GM21786 (cell line): Measurements from ENCODE around the gene KLHL10.
"Not testable (repeated sequence)": the region's sequence is repeated elsewhere in the genome, so short reads cannot be mapped to it uniquely, and the experiment has no call there.

ENCODE experiments used
- ATAC-seq: cut with Tn5 transposase; IDR thresholded peaks from one replicate; pipeline ENCODE4 v1.9.1; 2021; ENCODE audit not compliant: unreplicated experiment

KLHL10 gene

DNA sequence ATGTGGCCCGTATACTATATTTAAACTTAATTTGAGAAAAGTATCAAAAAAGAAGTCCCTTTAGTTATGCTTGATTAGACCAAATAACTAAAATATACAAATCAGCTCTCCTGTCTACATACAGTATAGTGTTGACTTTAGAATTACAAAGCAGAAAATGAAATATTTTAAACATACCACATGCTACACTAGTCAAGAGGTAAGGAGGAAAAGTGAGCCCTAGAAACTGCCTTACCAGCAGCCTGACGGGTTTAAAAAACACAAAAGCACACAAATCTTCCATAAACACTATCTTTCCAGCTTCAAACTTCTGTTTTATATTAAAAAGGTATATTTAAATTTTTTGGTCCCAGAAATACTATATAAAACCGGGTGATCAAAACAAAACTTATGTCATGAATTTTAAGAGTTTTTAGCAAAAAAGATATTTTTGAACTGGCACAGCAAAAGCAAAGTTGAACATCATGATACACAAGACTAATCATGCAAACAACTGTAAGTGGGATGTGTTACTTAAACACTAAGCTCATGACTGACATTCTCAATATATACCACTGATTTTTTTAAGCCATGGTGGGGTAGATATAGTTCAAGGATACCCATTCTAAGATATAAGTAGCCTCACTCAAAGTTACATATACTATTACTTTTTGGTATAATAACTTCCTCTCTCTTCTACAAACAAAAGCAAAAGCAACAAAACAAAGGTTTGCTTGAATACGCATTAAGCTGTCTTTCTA, 11.8 kb downstream of the KLHL10 start:
- ATAC-seq, result no peak

DNA sequence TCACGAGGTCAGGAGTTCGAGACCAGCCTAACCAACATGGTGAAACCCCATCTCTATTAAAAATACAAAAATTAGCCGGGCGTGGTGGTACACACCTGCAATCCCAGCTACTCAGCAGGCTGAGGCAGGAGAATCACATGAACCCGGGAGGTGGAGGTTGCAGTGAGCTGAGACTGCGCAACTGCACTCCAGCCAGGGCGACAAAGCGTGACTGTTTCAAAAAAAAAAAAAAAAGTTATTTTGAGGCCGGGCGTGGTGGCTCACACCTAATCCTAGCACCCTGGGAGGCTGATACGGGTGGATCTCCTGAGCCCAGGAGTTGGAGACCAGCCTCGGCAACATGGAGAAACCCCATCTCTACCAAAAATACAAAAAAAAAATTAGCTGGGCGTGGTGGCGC, 13.8 kb downstream of the KLHL10 start:
- ATAC-seq, result not testable (repeated sequence)

DNA sequence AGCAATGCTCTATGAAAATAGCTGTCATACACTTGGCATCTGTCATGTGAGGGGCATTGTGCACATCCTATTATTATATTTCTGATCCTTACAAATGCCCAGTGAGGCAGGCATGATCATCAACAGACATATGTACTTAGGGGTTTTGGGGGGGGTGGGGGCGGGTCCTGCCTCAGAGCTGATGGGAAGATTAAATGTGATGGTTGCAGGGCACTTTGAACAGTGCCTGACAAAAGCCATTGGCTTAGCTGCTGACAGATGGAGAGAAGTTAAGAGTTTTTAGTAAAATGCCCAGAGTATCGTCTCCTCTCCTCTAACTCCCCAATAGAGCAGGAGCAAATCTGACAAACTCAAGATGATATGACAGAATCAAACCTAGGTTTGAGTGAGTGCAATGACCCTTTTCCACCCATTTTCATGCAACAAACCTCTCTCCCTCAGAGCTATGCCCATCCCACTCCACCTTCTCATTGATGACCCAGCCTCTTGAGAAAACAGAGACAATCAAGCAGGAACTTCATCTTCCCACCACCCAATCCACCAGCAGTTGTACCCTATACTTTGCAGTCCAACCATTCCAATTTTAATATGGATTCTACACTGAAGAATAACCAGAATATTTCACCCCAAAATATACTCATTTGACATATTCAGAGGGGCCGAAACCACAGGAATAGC, 22.8 kb downstream of the KLHL10 start:
- ATAC-seq, result no peak

DNA sequence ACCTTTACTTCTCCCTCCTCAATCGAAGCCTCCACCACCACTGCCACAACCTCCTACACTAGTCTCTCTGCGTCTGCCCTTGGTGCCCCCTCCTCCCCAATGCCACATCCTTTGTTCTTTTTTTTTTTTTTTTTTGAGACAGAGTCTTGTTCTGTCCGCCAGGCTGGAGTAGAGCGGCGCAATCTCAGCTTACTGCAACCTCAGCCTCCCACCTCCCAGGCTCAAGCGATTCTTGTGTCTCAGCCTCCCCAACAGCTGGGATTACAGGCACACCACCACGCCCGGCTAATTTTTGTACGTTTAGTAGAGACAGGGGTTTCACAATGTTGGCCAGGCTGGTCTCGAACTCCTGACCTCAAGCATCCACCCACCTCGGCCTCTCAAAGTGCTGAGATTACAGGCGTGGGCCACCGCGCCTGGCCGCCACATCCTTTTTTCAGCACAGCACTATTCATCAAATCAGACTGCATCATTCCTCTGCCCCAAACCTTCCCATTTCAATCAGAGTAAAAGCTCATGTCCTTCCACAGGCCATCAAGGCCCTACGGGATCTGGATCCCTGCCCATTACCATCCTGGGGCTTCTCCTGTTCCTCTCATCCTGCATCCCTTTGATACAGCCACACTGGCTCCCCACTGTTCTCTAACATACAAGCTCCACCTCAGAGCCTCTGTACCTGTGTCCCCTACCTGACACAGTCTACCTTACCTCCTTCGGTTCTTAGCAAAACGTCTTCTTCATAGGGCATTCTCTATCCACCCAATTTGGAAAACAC, 25.6 kb downstream of the KLHL10 start:
- ATAC-seq, result no peak

DNA sequence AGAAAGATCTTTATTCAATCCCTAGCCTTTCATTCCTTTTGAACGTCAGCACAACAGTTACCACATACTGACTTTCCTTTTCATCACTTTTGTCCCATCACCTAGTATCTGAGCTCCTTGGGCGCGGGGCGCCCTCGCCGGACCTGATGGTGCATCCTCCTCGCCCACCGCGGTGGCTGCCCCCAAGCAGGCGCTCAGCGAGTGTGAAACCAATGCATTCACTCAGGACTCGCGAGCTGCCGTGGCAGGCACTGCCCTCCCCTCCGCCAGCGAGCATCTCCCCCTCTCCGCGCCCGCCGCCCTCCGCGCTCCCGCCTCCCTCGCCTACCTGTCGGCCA, 26.8 kb downstream of the KLHL10 start:
- peak; percentile 8 for ATAC-seq

DNA sequence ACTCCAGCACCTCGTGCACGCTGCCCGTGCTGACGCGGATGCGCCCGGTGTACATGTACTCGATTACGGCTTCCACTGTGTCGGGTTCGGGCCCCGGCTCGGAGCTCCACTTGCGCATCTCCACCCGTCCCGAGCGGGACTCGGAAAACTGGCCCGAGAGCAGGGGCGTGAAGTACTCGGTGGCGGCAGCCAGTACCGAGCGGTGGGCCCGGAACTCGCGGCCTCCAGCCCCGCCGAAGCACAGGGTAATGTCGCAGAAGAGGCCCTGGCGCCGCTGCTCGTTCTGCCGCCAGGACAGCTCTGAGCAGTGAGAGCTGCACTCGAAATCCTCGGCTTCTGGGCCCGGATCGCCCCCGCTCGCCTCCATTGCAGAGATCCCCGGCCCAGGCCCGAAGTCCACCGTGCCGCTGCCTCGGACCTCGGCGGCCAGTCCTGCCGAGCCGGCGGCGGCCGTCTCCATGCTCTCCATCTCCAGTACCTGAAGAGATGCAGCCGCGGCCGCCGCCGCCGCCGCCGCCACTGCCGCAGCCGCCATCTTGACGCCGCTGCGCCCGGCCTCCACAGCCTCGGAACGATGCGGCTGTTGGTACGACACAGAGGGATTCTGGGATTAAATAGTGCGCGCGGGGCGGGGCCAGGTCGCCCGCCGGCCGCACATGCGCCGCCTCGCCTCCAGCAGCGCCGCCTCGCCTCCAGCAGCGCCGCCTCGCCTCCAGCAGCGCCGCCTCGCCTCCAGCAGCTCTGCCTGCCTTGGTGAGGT, 27.4 kb downstream of the KLHL10 start, which contains the start of gene KLHL11:
KLHL11 (minus strand) TSS at position 588 of the 760 bp plus-strand sequence; CDS start at position 535, 53 bp downstream.
- peak; percentile 91 for ATAC-seq

DNA sequence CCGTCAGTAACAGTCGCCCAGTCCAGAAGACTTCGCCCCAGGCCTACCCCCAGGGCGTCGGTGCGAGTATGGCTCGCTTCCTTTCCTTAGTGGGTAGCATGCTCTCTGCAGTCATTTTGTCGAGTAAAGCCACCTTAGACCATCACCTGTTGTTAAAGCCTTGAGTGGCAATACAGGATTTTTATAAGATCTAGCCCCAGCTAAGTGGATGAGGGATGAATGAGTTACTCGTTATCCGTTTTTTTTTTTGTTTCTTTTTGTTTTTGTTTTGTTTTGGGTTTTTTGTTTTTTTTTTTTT, 27.9 kb downstream of the KLHL10 start:
- ATAC-seq, result no peak

DNA sequence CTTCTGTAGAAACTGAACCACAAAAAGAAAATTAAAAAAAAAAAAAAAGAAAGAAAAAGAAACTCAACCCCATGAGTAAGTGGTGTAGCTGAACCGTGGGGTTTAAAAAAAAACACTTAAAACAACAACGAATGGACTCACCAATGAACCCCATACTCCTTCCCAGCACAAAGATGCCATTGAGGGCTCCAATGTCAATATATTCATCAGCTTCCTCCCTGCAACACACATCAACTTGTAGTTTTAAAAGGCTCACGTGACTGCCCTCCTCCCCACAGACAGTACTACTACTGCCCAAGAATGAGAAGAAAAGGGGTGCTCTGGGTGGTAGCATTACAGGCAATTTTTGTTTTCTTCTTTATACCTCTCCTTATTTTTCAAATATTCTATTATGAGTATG, 30.9 kb downstream of the KLHL10 start:
- no peak for ATAC-seq

DNA sequence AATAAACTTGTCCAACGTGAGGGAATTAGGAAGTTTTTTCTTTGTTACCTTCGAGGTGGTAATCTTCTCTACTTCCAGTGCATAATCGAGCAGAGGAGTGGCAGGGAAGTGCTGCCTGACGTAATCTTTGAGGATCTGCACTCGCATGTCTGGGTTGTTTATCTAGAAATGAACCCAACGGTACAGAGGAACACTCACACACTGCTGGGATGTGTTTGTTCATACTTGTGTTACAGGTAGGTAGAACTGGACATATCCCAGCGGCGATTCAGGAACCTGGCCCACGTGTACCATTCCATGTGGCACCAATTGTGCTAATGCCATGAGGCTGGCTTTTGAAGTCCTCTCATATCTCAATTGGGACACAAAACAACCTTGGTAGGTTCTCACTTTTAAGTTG, 31.8 kb downstream of the KLHL10 start:
- no peak for ATAC-seq

DNA sequence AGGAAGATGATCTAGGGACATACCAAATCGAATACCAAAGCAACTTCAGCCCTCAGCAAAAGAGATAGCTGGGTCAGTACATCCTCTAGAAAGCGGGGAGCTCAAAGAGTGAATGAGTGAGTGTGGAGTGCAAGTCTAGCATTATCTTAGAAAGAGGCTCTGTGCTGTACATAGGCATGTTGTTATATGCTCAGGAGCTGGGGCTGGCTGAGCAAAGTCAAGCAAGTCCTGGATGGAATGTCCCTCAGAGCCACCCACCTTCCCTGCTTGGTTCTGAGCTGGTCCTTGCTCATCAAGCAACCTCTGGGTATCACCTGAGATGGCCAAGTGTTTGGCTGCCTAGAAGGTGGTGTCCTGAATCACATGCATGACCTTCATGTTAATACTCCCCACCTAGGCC, 32.5 kb downstream of the KLHL10 start:
- ATAC-seq, result no peak

DNA sequence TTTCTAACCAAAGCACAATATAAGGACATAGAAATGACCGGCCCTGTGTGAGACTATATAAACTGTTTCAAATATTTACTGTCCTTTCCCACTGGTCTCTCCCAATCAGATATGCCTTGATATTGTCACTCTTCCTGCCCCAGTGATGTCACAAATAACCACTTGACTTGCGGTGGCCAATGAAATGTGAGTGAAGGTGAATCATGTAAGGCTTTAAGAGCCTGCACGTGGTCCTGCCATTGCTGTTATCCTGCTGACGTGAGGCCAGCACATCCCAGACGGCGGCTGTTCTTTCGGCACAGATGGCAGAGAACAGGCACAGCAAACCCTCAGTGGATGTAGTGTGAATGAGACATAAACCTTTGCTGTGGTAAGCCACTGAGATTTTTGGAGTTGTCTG, 33.0 kb downstream of the KLHL10 start:
- ATAC-seq, result no peak

DNA sequence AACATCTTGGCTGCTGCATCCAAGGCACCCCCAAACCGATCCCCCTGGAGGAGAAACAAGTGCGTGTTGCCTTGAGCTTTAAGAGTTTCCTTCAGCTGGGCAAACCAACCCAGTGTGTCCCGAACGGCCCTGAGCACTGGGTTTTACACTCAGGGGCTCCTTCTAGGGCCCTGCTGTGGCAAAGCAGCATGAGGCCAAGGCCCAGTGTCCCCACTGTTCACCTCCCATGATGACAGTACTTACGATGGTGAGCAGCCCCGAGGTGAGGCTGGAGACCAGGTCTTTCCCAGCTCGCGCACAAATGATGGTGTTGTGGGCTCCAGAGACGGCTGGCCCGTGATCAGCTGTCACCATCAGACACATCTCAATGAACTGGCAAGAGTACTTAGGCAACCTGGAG, 34.2 kb downstream of the KLHL10 start:
- no peak for ATAC-seq

DNA sequence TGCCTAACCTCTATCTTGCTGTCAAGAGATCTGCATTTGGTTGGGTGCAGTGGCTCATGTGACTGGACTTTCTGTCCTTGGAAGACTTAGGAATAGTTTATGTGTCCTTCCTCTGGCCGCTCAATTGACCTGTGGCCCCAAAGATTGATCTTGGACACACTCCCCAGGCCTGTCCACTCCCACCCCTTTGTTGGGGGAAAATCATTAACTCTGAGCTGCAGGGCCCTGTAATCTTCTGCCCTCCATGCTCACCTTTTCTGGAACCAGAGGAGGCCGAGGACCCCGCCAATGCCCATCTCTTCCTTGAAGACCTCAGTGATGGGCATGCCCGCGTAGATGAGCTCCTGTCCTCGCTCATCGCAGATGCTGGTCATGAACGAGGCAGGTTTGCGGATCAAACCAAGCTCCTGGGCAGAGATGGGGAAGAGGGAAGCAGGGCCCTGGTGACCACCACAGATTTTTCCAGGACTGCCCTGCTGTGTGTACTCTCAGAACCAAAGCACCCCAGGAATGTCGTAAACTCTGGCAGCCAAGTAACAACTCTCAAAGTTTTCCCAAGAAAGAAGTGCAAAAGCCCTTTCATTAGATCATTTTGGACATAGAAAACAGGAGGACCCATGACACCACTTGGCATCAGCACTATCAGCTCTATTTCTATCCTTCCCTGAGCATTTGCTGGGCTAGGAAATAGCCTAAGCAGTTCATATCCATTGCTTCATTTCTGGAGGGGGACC, 36.1 kb downstream of the KLHL10 start:
- no peak for ATAC-seq

DNA sequence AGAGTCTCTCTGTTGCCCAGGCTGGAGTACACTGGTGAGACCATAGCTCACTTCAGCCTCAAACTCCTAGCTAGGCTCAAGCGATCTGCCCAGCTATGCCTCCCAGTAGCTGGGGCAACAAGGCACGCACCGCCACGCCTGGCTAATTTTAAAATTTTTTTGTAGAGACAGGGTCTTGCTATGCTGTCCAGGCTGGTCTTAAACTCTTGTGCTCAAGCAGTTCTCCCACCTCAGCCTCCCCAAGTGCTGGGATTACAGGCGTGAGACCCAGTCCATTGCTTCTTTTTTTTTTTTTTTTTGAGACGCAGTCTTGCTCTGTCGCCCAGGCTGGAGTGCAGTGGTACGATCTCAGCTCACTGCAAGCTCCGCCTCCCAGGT, 36.7 kb downstream of the KLHL10 start:
- ATAC-seq, result not testable (repeated sequence)

DNA sequence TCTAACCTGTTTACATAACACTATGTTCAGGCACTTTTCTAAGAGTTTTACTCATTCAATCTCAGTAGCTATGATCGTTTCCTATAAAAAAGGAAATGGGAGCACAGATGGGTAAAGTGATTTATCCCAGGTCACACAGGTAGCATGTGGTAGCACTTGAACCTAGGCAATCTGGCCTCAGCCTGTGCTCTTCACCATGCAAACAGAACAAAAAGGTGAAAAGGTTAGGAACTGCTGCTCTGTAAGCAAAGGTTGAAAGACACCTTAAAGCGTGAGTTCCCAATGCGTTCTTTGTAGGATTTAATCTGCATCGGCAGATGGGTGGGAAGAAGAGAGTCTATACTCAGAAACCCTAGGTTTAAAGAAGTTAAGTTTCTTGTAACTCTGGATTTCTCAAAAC, 42.5 kb downstream of the KLHL10 start:
- ATAC-seq, result no peak

DNA sequence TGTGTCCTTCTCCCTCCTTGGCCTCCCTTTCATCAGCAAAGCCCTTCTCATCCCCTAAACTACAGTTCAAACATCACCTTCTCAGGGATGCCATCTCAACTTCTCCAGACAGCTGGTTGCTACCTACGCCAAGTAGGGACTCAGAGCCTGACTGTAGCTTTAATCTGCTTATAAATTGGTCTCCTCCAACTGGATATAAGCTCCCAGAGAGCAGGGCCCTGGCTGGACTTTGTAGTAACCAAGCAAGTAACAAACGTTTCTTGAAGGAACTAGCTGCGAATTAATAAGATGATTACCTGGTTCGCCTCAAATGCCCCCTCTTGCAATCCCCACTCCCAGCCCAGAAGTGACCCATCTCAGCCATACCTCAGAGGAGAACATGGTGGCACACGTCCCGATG, 45.1 kb downstream of the KLHL10 start:
- ATAC-seq, result no peak

DNA sequence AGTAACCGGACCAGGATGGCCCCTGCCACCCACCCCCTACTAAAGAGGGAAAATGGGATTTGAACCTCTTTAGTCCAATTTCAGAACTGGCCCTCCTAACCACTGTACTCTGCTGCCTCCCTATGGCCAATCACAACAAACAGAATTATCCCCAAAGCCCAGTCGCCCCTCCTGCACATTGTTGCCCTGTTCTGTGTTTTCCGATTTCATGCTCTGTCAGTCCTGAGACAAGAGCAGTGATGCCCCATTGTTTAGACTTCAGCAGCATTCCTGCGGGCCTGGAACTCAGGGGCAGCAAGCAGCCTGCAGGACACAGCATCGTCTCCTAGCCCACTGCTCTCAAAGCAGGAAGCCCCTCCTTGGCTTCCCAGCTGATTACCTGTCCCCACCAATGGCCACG, 48.1 kb downstream of the KLHL10 start:
- ATAC-seq, result no peak

DNA sequence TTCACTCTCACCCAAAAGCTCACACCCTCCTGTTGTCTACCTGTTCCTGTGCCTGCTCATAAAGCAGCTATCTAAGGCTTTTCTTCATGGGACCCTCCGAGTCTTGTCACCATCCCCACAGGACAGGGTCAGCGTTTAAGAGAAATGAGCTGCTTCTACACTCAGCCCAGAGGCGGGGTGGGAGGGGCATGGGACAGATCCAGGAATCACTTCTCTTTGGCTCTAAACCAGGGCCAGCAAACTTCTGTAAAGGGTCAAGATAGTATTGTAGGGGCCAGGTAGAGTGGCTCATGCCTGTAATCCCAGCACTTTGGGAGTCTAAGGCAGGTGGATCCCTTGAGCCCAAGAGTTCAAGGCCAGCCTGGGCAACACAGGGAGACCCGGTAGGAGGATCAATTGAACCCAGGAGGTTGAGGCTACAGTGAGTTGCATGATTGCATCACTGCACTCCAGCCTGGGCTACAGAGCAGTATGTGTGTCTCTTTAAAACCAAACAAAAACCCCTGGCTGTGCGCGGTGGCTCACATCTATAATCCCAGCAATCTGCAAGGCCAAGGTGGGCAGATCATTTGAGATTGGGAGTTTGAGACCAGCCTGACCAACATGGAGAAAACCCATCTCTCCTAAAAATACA, 50.8 kb downstream of the KLHL10 start:
- no peak for ATAC-seq

DNA sequence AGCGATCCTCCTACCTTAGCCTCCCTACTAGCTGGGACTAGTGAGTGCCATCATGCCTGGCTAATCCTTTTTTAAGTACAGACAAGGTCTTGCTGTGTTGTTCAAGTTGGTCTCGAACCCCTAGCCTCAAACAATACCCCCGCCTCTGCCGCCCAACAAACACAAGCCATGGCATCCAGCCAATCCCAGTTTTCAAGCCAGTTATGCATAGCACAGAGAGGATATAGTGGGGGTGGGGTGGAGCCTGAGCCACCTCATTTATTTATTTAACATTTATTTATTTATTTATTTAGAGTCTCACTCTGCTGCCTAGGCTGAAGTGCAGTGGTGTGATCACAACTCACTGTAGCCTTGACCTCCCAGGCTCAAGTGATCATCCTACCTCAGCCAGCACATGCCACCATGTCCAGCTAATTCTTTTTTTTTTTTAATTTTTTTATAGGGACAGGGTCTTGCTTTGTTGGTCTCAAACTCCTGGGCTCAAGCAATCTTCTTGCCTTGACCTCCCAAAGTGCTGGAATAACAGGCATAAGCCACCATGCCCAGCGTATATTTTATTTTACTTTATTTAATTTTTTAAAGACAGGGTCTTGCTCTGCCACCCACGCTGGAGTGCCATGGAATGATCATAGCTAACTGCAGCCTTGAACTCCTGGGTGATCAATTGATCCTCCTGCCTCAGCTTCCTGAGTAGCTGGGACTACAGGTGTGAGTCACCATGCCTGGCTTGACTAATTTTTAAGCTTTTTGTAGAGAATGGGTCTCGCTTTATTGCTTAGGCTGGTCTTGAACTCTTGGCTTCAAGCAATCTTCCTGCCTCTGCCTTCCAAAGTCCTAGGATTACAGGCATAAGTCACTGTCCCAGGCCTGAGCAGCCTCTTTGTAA, 53.8 kb downstream of the KLHL10 start:
- ATAC-seq, result no peak

DNA sequence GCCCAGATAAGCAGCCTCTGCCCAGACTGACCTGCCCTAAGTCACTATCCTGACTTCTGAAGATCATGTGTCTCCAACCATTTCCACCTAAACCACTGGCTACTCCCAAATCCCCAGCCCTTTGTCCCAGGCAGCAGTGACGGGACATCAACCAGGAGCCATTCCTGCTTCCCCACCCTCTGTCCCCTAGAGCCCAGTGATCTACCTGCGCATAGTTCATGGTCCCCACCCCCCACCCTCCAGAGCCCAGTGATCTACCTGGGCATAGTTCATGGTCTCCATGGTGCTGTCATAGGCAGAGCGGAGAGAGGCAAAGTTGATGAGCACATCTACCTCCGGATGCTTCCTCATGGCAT, 54.4 kb downstream of the KLHL10 start:
- ATAC-seq, result no peak
